GM12892 (cell line): ENCODE results near the gene IMMP2L.

Source experiments
- POLR2A ChIP-seq: IDR thresholded peaks from 2 replicates; pipeline ENCODE4 v1.6.1; 2011; ENCODE audit warnings: low read depth, low read length, control low read depth
- TAF1 ChIP-seq: IDR thresholded peaks from 2 replicates; pipeline ENCODE4 v1.6.1; 2011; ENCODE audit warnings: low read depth, mild to moderate bottlenecking, control low read depth, low read length, borderline replicate concordance

DNA sequence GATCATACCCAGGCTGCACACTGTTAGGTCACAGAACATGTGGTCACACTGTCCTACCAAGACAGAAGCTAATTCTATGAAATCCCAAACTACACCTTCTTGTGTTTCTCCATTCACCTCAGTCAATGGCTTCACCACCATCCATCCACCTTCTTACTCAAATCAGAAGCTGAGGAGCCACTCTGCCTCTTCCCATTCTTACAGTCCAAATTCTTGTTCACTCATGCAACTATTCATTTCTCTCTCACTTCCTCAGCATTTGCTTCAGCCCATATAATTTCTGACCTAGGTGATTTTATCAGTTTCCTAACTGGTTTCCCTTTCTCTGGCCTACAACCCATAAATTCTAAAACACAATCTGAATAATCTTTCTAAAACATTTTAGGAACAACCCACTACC, 242.2 kb downstream of the IMMP2L start:
- TF ChIP-seq TAF1 (no peak), POLR2A (no peak)
